NCI-H2107 (cell line): ENCODE data around the gene YOD1.

Experiments used
- DNase-seq: peaks from one replicate; lab custom pipeline; 2025; lab: John Stamatoyannopoulos, UW

The YOD1 gene

DNA sequence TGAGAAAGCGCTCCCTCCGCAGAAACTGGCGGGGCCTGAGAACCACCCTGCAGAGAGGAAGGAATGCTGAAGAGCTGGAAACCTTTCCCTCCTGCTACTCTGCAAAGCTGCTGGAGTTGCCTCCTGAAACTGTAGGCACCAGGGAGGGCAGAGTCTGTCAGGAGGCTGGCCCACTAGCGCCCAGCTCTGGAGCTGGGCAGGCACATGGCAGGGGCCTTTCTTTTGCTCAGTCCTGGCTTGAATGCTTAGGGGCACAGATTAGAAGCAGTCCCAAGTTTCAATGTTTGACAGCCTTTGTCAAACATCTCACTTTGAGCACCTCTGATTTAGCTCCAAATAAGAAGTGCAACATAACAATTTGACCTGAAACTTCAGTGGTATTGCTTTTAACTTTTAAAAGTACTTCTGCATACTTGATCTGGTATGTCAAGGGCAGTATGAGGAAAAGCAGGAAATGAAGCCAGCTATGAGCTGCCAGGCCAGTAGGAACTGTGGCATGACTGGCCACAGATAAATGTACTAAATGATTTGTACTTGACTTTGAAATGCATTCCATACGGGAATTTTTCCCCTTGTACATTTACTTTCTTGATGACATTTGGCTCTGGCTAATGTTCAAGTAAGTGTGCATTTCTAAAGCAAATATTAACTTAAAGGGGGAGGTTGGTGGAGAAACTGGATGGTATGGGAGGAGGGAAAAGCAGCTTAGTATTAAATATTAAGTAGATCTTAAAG, 25.7 kb downstream of the YOD1 start:
- no peak for DNase-seq

DNA sequence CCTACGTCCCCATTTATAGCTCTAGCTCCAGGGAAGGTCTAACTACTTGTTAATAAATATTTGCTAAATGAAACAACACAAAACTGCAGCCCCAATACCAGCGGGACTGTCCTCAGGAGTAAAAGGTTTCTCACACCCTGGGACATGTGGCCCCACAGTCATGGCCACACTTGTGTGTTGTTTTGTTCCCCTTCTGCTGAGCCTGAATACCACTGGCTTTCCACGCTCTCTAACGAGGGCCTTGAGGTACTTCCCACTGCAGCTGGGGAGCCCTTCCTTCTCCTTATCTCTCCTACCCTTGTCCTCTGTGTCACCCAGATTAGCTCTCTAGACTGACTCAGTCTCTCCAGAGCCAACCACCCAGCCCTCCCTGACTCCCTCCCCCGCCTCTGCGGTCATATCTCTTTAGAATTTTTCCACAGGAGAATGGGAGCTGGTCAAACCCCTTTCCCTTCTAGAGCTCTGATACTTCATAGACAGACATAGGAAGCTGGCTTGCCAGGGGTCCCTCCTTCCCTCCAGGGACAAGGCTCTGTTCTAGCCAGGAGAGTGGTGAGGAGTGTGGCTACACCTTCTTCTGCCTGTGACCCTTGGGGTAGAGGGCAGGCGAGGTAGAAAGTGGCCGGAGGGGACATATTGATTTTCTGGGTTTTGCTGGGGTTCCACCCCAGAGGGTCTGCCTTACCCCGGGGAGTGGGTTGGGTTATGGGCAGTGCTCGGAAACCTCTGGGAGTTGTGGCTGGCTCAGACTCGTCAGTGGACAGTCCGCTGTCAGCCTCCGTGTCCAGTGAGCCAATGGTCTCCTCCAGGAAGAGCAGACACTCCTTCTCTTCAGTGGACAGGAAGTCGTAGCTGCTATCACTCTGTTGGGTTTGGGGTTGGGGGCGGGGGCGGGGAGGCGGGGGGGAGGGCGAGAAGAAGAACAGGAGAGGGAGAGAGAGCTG, 26.5 kb downstream of the YOD1 start:
- DNase-seq, result no peak

- no peak for DNase-seq
Observed at GRCh38 chr1:207022996-207023679, 27.9 kb downstream of the YOD1 start.

DNA sequence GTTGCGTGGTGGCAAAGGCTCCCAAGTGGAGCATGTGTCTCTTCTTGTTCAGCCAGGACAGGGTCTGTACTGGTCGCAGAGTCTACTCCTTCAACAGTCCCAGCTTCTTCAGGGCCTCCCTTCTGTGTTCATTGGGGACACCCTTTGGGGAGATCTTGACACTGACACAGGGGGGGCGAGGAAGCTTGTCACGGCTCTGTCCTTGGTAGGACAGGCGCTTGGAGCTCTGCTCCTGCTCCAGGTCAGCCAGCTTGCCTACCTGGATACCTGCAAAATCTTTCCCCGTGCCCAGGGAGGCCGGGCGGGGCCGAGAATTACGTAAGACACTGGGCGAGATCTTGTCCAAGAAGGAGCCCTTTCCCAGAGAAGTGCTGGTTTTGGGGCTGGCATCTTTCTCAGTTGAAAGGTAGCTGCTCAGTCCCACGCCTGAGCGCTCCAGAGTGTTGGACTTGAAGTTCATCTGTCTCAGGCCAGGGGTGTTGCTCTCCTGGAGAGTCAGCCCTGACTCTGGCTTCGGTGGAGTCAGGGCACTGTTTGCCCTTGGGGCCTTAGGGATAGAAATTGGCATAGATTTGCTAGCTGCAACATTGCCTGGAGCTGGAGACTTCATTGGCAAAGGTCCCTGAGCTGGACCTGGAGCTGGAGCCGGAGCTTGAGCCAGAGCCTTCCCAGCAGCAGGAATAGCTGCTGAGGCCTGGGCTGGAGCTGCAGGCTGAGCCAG, 29.0 kb downstream of the YOD1 start:
- DNase-seq, result no peak

GRCh38 chr1:207021139-207021861, 29.7 kb downstream of the YOD1 start:
- DNase-seq, result no peak

DNA sequence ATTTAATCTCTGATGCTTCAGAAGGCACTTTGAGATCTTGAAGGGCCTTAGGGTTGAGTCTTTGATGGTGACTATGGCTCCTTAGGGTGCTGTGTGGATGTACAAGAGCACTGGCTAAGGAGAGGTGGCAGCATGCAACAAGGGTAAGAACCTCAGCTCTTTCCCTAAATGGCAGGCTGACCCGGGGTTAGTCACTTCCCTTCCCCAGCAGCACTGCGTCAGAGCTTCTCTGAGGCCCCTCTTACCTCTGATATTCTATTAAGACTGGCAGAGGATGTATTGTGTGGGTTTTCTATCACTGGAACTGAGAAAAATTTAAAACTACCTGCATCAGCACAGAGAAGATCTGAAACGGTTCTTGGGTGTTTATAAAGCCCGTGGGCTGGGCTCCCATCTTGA, 30.3 kb downstream of the YOD1 start:
- DNase-seq, result no peak

DNA sequence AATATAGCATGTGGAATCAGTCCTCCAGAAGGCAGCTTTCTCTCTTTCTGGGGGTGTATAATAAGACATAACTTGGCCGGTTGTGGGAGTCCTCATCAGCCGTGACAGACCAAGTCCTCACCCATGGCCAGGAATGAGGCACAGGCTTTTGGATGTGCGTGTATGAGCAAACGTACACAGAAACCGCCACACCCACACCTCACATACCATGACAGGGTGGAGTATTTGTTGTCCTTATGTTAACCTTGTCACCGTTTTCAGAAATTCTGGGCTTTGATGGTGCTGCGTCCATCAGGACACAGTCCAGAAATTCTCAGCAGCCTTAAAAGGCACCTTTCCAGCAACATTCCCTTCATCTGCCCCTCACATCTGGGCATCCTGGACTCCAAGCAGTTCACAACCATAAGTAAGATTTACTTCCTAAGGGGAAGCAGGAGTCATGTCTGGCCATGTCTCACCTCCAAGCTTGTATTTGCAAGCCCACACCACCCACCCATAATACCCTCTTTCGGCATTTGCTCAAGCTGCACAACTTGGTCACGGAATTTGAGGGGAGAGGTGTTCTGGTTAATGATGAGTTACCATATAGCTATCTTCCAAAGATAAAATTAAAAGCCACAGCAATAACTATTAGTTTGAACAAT, 30.8 kb downstream of the YOD1 start:
- no peak for DNase-seq

- DNase-seq, result no peak
Observed at GRCh38 chr1:207019661-207020060, 31.3 kb downstream of the YOD1 start.

- no peak for DNase-seq
Observed at GRCh38 chr1:207019161-207019560, 31.8 kb downstream of the YOD1 start.

DNA sequence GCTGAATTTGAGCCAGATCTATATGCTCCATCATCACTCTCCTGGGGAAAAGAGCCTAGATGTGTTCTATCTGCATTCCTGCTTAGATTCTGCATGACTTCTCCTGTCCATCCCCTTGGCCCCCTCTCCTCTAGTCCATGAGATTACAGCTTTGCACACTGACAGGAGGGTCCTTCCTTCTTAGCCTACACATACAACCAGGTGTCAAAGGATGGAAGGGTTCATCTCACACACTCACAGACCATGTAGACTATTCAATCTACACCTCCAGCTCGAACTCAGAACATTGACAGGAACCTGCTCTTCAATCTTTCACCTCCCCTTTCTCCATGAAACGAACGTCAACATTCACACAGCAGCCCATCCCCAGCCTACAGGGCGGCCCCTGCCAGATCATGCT, 32.3 kb downstream of the YOD1 start:
- DNase-seq, result no peak

DNA sequence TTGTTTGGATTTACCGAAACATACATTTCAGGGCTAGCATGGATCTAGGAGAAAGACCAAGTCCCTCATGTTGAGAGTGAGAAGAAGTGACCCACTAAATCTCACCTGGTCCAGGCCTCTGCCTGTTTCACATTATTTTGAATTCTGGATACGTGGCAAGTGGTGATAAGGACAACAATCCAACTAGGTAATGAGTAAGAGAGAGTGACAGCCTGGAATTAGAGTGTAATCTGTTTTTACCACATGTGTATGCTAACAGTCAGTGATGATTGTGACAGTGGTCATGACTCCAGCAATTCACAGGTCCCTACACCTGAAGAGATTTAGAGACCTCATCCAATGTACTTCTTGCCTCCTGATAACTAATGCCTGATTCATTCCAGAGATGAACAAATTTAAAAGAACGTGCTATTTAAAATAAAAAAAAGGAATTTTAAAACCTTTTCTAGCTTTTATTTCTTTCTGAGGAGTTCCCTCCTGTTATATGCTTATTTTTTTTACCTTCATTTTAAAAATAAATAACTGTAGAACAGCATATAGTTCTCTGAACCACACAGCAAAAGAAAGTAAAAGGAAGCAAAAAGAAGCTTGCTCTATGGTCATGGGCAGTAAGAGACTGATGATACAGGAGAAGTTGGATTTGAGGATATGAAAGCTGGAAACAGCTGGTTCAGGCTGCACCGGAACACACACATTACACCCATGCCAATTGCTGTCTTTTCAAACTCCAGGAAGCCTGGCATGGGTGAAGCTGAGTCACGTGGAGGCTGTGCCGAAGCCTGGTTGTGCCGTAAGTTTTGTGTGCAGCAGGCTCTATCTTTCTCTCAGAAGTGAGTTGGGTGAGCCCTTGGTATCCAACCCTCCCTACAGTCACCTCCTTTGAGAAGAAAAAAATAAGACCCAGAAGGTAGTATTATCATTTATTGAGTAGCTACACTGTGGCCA, 33.1 kb downstream of the YOD1 start:
- DNase-seq, result no peak

- DNase-seq, result no peak
Observed at GRCh38 chr1:207015791-207016190, 35.2 kb downstream of the YOD1 start.

DNA sequence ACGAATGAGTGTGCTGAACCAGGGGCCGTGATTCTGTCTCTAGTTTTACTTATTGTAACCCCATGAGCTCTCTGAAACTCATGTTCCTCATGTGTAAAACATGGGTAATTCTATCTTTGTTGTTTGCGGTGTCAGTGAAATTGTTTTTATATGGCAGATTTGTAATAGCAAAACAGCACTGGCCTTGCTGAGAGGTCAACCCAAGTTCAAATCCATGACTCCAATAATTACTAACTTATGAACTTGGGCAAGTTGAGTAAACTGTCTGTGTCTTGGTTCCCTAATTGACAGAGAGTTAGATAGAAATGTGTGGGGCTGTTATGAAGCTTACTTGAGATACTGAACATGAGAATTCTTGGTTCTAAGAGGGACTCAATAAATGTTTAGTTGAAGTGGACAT, 36.3 kb downstream of the YOD1 start:
- no peak for DNase-seq

- no peak for DNase-seq
Observed at GRCh38 chr1:207013321-207014085, 37.5 kb downstream of the YOD1 start.

DNA sequence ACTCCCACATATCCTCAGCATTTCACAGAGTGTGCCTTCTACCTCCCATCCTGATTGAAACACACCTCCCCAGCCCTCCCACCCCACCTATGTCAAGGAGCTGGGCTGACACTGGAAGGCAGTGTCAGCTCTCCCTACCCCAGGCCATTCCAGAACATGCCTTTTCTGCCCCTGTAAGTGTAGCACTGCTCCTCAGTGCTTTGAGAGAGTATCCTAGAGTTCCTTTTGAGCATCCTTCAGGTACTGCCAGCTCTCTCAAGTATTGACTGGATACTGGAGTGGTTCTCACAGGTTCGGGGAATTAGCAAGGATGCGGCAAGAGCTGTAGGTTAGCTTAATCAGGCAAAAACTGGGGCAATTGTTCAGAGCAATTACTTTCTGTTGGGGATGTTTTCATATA, 40.3 kb downstream of the YOD1 start:
- no peak for DNase-seq

DNA sequence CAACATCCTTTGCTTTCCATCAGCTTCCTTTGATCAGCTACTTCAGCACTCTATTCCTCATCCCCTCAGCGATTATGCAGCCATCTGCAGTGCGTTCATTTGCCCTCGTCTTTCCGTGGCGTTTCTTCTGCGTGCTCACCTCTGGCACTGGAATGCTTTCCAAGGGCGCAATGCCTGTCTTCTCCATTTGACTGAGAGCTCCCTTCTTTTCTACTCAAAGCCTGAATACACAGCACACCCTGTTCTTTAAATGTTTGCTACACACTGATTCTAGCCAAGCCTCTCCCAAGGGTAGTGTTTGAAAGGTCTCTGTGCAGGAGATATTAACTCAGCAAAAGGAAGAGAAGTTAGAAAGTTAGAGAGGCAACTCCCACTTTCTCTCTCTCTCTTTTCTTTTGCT, 41.1 kb downstream of the YOD1 start:
- no peak for DNase-seq

DNA sequence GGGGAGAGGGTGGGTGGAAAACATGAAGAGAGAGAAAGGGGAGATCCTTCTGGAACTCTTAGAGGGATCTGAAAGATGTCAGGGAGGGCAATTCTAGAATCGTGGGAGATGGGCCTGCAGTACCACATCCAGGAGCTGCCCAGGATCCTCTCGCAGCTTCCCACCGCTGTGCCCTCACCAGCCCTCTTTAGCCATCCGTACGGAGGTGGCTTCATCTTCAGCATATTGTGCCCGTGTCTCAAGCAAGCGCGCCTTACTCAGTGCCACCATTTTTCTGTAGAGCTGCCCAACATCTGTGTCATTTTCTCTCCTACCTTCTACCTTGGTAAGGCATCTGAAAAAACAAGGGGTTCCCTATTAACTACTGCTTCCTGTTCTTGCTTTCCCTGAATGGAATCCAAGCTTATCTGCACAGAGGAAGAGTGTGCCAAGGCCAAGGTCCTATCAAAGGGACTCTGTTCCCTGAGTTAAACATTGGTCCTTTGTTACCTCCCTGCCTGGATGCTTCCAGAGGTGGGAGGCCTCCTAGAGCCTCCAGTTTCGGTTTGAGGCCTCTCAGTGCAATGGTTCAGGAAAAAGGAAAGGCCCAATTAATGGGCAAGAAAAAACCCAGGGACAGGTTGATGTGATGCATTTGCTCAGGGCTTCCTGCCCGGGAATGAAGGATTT, 41.7 kb downstream of the YOD1 start:
- no peak for DNase-seq

GRCh38 chr1:207007352-207008033, 43.5 kb downstream of the YOD1 start:
- no peak for DNase-seq
